HG03280 (cell line): ENCODE data around the gene ABTB2.
A peak's percentile ranks its signal among the peaks of the same experiment; 100 is the strongest.

Source experiments
- ATAC-seq: cut with Tn5 transposase; IDR thresholded peaks from one replicate; pipeline ENCODE4 v1.9.1; 2021; ENCODE audit warnings: mild to moderate bottlenecking, moderate library complexity; ENCODE audit not compliant: unreplicated experiment

ABTB2 gene

GRCh38 chr11:34243600-34244464 lies 114.0 kb downstream of the ABTB2 start:
- ATAC-seq, result peak; percentile 83

DNA sequence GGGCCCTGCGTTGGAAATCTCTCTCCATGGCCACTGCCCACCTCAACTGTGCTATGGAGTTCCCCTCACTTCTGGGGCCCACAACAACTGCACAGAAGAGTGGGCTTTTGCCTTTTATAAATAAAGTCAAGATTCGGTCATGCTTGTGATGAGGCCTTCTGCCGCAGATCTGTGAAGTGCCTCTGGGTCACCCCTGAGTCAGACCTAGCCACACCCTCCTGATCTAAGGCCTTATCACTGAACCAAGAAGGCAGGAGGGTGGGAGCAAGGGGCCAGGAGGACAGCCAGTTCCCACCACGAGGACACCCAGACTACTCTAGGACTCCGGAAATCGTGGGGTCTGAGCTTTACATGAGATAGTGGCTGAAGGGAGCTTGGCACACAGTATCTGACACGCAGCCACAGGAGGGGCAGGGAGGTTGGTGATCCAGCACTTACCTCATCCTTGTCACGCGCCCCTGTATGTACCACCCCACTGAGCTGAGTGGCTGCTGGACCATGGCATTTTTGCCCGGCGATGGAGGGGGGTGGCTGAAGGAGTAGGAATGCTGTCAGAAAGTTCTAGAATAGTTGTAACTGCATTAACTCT lies 115.7 kb downstream of the ABTB2 start:
- ATAC-seq, result no peak

- no peak for ATAC-seq
Measured at GRCh38 chr11:34240150-34240494, 117.7 kb downstream of the ABTB2 start.

- ATAC-seq, result no peak
Measured at GRCh38 chr11:34239465-34240149, 118.2 kb downstream of the ABTB2 start.

DNA sequence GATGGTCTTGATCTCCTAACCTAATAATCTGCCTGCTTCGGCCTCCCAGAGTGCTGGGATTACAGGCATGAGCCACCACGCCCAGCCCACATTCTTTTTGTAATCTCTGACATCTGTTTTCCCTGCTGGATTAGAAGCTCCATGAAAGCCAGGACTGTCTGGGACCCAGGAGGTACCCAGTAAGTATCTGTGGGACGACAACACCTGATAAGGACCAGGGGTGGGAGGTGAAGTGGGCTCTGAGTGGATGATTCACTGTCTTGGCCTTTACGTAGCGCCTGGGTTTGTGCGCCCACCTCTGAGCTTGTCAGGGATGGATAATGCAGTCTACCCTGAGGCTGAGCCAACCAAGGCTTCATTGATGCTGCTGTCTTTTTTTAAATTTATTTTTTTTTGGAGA lies 118.8 kb downstream of the ABTB2 start:
- ATAC-seq, result no peak

- no peak for ATAC-seq
Measured at GRCh38 chr11:34238533-34238932, 119.3 kb downstream of the ABTB2 start.

DNA sequence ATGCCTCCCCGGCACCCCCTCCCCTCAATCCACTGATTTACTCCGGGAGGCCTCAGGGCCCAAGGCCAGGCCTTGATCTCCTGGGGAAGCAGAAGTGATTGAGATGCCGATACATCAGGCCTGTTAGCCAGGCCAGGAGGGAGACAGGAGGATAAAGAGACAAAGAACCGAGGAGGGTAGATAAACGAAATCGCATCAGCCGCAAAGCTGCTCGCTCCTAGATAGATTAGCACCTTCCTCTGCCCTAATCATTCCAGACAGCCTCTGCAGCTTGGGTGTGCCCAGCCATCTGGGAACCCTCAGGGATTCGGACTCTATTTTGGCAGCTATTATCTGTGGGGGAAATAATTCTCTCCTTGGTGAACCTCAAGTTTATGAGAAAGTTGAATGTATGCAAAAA lies 121.2 kb downstream of the ABTB2 start:
- no peak for ATAC-seq

DNA sequence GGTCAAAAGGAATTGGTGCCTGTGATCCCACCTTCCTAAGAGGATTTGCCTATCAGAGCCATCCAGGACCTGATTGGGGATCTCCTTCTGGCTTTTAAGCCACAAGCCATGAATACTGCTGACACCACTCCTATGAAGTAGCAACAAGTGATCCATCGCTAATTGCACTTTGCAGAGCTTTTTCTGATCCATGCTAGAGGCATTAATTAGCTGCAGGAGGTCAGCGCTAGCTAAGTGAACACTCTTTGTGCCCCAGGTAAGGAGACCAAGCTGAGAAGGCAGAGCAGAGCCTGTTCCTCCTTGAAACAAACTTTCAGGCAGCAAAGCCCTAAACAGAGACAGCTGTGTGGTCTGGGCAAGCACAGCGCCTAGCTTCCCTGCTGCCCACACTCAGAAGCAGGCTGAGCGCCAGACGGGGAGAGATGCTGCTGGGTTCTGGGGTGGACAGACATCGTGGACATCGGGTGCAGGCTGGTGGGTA lies 122.2 kb downstream of the ABTB2 start:
- no peak for ATAC-seq

- peak; percentile 42 for ATAC-seq
Measured at GRCh38 chr11:34235189-34235588, 122.6 kb downstream of the ABTB2 start.

DNA sequence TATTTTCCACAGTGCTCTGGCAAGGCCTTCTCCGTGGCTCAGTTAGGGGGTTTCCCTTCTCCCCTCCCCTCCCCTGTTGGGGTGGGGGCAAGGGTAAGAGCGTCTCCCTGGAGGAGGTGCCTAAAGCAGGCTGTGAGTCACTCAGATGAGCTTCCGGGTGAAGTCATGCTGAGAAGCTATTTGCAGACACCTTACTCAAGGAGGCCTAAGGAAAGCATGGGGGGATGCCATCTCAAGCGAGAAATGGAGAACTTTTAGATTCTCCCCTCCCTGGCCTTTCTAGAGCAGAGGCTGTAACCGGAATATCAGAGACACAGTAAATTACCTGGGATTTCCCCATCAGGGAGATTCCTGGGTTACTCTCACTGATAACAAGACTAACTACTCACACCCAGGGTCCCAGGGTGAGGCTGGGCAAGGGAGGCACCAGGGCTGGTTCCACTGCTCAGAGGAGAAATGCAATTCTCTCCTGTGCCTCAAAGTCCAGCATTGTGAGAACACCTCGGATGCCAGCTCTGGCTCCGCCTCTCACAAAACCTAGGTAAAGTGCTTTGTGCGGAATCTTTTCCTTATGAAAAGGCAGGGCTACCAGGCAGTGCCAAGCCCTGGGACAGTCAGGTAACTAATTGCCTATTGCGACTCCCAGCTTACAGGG lies 123.6 kb downstream of the ABTB2 start:
- ATAC-seq, result peak; percentile 62

DNA sequence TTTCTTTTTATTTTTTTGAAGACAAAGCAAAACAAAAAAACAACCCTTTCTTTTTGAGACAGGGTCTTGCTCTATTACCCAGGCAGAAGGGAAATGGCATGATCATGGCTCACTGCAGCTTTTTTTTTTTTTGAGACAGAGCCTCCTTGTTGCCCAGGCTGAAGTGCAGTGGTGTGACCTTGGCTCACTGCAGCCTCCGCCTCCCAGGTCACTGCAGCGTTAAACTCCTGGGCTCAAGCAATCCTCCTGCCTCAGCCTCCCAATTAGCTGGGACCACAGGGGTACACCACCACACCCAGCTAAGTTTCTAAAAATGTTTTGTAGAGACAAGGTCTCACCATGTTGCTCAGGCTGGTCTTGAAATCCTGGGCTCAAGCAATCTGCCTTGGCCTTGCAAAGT lies 124.6 kb downstream of the ABTB2 start:
- ATAC-seq, result no peak

DNA sequence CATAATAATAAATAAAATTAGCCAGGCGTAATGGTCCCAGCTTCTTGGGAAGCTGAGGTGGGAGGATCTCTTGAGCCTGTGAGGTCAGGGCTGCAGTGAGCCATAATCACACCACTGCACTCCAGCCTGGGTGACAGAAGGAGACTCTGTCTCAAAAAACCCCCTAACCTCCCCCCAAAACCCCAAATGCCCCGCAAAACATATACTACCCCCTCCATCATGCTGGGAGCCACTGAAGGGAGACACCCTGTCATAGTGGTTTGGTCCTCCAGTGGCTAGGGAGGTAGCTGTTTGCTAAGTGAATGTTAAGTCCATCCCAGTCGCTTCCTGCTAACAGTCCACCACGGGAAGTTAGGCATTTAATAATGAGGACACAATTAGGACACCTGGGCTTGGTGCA lies 125.0 kb downstream of the ABTB2 start:
- no peak for ATAC-seq

DNA sequence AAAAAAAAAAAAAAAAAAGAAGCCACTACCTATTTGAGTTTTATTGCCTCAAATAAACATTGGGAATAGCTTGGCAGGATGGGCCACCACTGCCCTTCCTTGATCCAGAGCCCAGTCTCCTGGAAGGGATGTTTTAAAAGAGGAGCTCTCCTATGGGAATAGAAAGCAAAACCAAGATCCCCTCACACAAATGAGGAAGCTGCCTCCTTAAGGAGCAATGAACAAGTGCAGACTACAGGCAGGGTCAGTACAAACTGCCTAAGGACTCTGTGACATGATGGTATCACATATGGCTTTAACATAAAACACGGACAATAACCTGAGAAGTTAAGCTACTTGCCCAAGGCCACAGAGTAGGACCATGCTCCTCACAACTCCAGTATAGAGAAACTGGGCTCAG lies 131.6 kb downstream of the ABTB2 start:
- no peak for ATAC-seq

GRCh38 chr11:34225091-34225490 lies 132.7 kb downstream of the ABTB2 start:
- no peak for ATAC-seq

DNA sequence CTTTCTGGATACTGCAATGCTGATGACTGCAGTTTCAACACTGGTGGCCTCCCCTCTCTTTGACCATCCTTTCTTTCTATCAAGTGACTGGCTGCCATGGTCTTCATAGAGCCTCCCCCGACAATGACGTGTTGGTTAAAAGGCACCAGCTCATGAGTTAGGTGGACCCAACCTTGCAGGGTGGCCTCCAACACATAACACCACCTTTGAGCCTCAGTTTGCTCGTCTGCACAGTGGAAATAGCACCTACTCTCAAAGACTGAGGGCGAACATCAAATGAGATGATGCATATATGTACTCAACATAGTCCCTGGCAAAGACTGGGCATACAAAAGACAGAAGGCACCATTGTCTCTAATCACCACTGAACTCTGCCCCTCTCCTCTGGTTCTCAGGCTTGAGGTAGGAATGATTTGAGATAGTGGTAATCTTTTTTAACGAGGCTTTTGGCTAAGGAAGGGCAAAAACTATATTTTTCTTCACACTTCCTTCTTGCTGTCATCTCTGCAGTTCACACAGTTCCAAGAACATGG lies 133.3 kb downstream of the ABTB2 start:
- ATAC-seq, result no peak

- ATAC-seq, result no peak
Measured at GRCh38 chr11:34223907-34224306, 133.9 kb downstream of the ABTB2 start.

DNA sequence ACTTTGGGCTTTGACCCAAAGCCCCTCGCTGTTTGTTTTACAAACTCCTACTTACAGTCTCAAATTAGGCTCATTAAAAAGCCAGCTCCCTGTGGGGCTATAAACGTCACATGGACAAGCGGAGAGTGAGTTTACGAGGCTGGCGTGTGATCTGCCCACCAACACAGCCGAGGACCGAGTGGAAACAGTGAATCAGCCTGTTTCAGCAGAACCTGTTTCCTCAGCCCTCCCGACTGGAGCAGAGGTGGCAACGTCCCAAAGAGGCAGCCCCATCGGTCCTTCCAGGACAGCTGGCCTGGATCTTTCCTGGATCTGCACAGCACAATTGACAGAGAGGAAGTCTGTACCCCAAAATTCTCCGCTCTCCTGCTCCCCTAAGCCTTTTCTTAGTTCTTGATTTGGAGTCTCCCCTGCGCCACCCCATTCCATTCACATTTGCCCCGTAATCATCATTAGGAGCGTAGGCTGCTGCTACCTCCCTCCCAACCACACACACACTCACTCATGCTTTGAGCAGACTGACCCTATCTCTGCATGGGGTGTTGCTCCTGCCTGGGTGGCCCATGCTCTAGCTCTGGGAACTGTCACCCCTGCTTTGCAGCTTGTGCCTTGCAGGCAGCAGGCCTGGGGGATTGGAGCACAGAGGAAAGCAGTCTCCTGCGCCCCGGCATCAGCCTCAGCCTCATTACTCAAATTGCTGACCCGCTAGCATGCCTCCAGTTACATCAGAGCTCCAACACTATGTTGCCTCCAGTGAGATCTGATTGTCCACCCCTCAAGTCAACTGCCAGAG lies 134.6 kb downstream of the ABTB2 start:
- no peak for ATAC-seq

DNA sequence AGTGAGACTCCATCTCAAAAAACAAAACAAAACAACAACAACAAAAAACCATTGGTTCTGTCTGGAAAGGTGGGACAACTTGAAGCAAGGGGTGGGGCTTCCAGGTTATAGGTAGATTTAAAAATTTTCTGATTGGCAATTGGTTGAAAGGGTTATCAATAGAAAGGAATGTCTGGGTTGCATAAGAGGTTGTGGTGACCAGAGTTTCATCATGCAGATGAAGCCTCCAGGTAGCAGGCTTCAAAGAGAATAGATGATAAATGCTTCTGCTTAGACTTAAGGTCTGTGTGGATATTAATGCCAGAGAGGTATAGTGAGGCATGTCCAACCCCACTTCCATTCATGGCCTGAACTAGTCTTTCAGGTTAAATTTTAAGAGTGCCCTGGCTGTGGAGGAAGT lies 135.8 kb downstream of the ABTB2 start:
- ATAC-seq, result no peak

GRCh38 chr11:34219941-34220370 lies 137.9 kb downstream of the ABTB2 start:
- no peak for ATAC-seq

GRCh38 chr11:34219279-34219678 lies 138.5 kb downstream of the ABTB2 start:
- ATAC-seq, result no peak
